IMR-90 (cell line): ENCODE results near the gene TICAM2. TPM values are rescaled to one million over a fixed set of nuclear protein-coding genes. Genes with fewer than 3 reads are reported as not detected.

ENCODE experiments used
- ATAC-seq: fragments of 200-7000 bp; cut with Tn5 transposase; 2 replicates; pipeline ENCODE4 v1.9.1; 2020; ENCODE audit warnings: low read depth, mild to moderate bottlenecking, moderate library complexity
- BruUV-seq: library from RNA; stranded (reverse); fragments of 400-500 nt; replicated peaks from 2 replicates; lab custom pipeline; 2021; lab: Mats Ljungman, UMichigan
- CTCF ChIA-PET: fragments of 300-600 bp; formaldehyde crosslinking; extraction: SDS; loops from one replicate; lab custom pipeline; 2021; ENCODE audit warnings: antibody characterized with exemption; lab: Yijun Ruan, JAX
- POLR2A ChIA-PET: fragments of 300-600 bp; sonication (Branson Sonifier 250); formaldehyde crosslinking; loops from one replicate; lab custom pipeline; 2022; ENCODE audit warnings: antibody characterized with exemption; ENCODE audit not compliant: unreplicated experiment; lab: Charles Lee
- DNase-seq: peaks from one replicate; pipeline ENCODE4 v3.0.0; 2013
- H2AFZ ChIP-seq: replicated peaks from 2 replicates; pipeline ENCODE3; 2013; ENCODE audit warnings: low read length, mild to moderate bottlenecking; ENCODE audit not compliant: poor library complexity
- H2AK5ac ChIP-seq: 2 replicates; pipeline ENCODE4 v1.6.1; 2013; ENCODE audit warnings: low read depth, low read length, inconsistent platforms
- H2AK9ac ChIP-seq: replicated peaks from 2 replicates; pipeline ENCODE3; 2013; ENCODE audit warnings: mild to moderate bottlenecking, low read depth, low read length, moderate library complexity; ENCODE audit not compliant: poor library complexity
- H2BK120ac ChIP-seq: 2 replicates; pipeline ENCODE4 v1.6.1; 2013; ENCODE audit warnings: low read depth, low read length, inconsistent platforms
- H2BK15ac ChIP-seq: 3 replicates; pipeline ENCODE4 v1.6.1; 2013; ENCODE audit warnings: low read depth, low read length, inconsistent platforms
- H2BK20ac ChIP-seq: 2 replicates; pipeline ENCODE4 v1.6.1; 2013; ENCODE audit warnings: low read depth, mild to moderate bottlenecking, inconsistent platforms, low read length, moderate library complexity
- H2BK5ac ChIP-seq: 2 replicates; pipeline ENCODE4 v1.6.1; 2013; ENCODE audit warnings: mild to moderate bottlenecking, low read depth, low read length, inconsistent platforms; ENCODE audit not compliant: poor library complexity, severe bottlenecking
- H3K14ac ChIP-seq: replicated peaks from 2 replicates; pipeline ENCODE4 v1.6.1; 2013; ENCODE audit warnings: low read depth, low read length, inconsistent platforms
- H3K18ac ChIP-seq: 2 replicates; pipeline ENCODE4 v1.6.1; 2013; ENCODE audit warnings: low read depth, low read length, control low read depth
- H3K23ac ChIP-seq: 2 replicates; pipeline ENCODE4 v1.6.1; 2013; ENCODE audit warnings: low read depth, low read length, inconsistent platforms
- H3K27ac ChIP-seq: 2 replicates; pipeline ENCODE4 v1.5.1; 2013; ENCODE audit warnings: mild to moderate bottlenecking, control low read depth, low read length; ENCODE audit not compliant: insufficient read depth
- H3K27me3 ChIP-seq: 2 replicates; pipeline ENCODE4 v1.6.1; 2013; ENCODE audit warnings: low read length; ENCODE audit not compliant: control insufficient read depth, insufficient read depth
- H3K36me3 ChIP-seq: 2 replicates; pipeline ENCODE4 v1.6.1; 2013; ENCODE audit warnings: low read length, mixed read lengths; ENCODE audit not compliant: control insufficient read depth, insufficient read depth
- H3K4ac ChIP-seq: 2 replicates; pipeline ENCODE4 v1.6.1; 2013; ENCODE audit warnings: low read depth, low read length, inconsistent platforms
- H3K4me1 ChIP-seq: 2 replicates; pipeline ENCODE4 v1.6.1; 2013; ENCODE audit warnings: low read length, mixed read lengths; ENCODE audit not compliant: control insufficient read depth, insufficient read depth
- H3K4me2 ChIP-seq: 2 replicates; pipeline ENCODE4 v1.6.1; 2013; ENCODE audit warnings: low read depth, mild to moderate bottlenecking, control low read depth, low read length, moderate library complexity
- H3K4me3 ChIP-seq: 2 replicates; pipeline ENCODE4 v1.5.1; 2013; ENCODE audit warnings: low read depth, mild to moderate bottlenecking, control low read depth, low read length, moderate library complexity; ENCODE audit not compliant: insufficient read depth
- H3K56ac ChIP-seq: 2 replicates; pipeline ENCODE4 v1.6.1; 2013; ENCODE audit warnings: low read length, inconsistent platforms; ENCODE audit not compliant: insufficient read depth; ENCODE audit errors: extremely low read depth
- H3K79me1 ChIP-seq, 2 experiments: 2 replicates each; pipeline ENCODE4 v1.6.1; 2013; ENCODE audit warnings: low read length in 2 of 2, inconsistent platforms in 1 of 2, low read depth in 1 of 2
- H3K9ac ChIP-seq: 2 replicates; pipeline ENCODE4 v1.6.1; 2013; ENCODE audit warnings: low read depth, low read length, control low read depth
- H3K9me1 ChIP-seq: 2 replicates; pipeline ENCODE4 v1.6.1; 2013; ENCODE audit warnings: low read length, inconsistent platforms; ENCODE audit not compliant: insufficient read depth
- H3K9me3 ChIP-seq: 2 replicates; pipeline ENCODE4 v1.6.1; 2013; ENCODE audit warnings: low read length; ENCODE audit not compliant: control insufficient read depth, insufficient read depth
- H4K20me1 ChIP-seq: 2 replicates; pipeline ENCODE4 v1.6.1; 2013; ENCODE audit warnings: low read length, inconsistent platforms; ENCODE audit not compliant: insufficient read depth
- H4K5ac ChIP-seq: 2 replicates; pipeline ENCODE4 v1.6.1; 2013; ENCODE audit warnings: mild to moderate bottlenecking, low read depth, low read length, control low read depth
- H4K8ac ChIP-seq, 2 experiments: 2 replicates each; pipeline ENCODE4 v1.6.1; 2013; ENCODE audit warnings: low read depth in 2 of 2, low read length in 2 of 2, control low read depth in 1 of 2, inconsistent platforms in 1 of 2
- H4K91ac ChIP-seq: 2 replicates; pipeline ENCODE4 v1.6.1; 2013; ENCODE audit warnings: low read depth, low read length, inconsistent platforms; ENCODE audit not compliant: insufficient read depth
- BHLHE40 ChIP-seq: fragments of 150-350 bp; IDR thresholded peaks from 2 replicates; pipeline ENCODE4 v1.6.1; 2016; ENCODE audit warnings: mild to moderate bottlenecking, low read depth, low read length
- CEBPB ChIP-seq: IDR thresholded peaks from 2 replicates; pipeline ENCODE4 v1.6.1; 2012; ENCODE audit warnings: low read depth, low read length, improper control_type of control experiment
- CHD1 ChIP-seq: IDR thresholded peaks from 2 replicates; pipeline ENCODE4 v1.6.1; 2012; ENCODE audit warnings: low read depth, low read length, improper control_type of control experiment
- ELK1 ChIP-seq: fragments of 150-350 bp; IDR thresholded peaks from 2 replicates; pipeline ENCODE4 v1.6.1; 2016; ENCODE audit warnings: low read depth, mild to moderate bottlenecking, low read length, moderate library complexity, borderline replicate concordance
- FOS ChIP-seq: fragments of 150-350 bp; IDR thresholded peaks from 2 replicates; pipeline ENCODE4 v1.6.1; 2016; ENCODE audit warnings: low read depth, low read length
- MAZ ChIP-seq: IDR thresholded peaks from 2 replicates; pipeline ENCODE4 v1.6.1; 2012; ENCODE audit warnings: low read depth, mild to moderate bottlenecking, low read length, improper control_type of control experiment, moderate library complexity, borderline replicate concordance
- MXI1 ChIP-seq: IDR thresholded peaks from 2 replicates; pipeline ENCODE4 v1.6.1; 2012; ENCODE audit warnings: low read depth, mild to moderate bottlenecking, low read length, moderate library complexity, borderline replicate concordance
- NFE2L2 ChIP-seq: fragments of 150-350 bp; IDR thresholded peaks from 2 replicates; pipeline ENCODE4 v1.6.1; 2016; ENCODE audit warnings: low read depth, mild to moderate bottlenecking, low read length
- RCOR1 ChIP-seq: IDR thresholded peaks from 2 replicates; pipeline ENCODE4 v1.6.1; 2012; ENCODE audit warnings: mild to moderate bottlenecking, low read length, improper control_type of control experiment; ENCODE audit not compliant: insufficient replicate concordance
- RFX5 ChIP-seq: IDR thresholded peaks from 2 replicates; pipeline ENCODE4 v1.8.0; 2012; ENCODE audit warnings: low read depth, mild to moderate bottlenecking, low read length, moderate library complexity
- SMC3 ChIP-seq: fragments of 150-350 bp; IDR thresholded peaks from 2 replicates; pipeline ENCODE4 v1.6.1; 2016; ENCODE audit warnings: low read depth, mild to moderate bottlenecking, antibody characterized with exemption, low read length, moderate library complexity
- USF2 ChIP-seq: fragments of 150-350 bp; IDR thresholded peaks from 2 replicates; pipeline ENCODE4 v1.6.1; 2017; ENCODE audit warnings: mild to moderate bottlenecking, antibody characterized with exemption, low read length, low read depth
- WGBS, 2 experiments: methylation state at CpG; one replicate each; pipeline versions ENCODE4 v1.1.5 to v1.1.7; 2013; ENCODE audit warnings: missing lambda C conversion rate in 2 of 2; ENCODE audit not compliant: insufficient read length in 1 of 2; ENCODE audit errors: extremely low coverage in 2 of 2; 5-methylcytosine and 5-hydroxymethylcytosine counted together
- dilution Hi-C: fragments of 300-500 bp; cut with HindIII; formaldehyde crosslinking; loops from one replicate; pipeline ENCODE4 v1.14.3; 2018; ENCODE audit warnings: low sequenced_read_pairs; ENCODE audit not compliant: unreplicated experiment
- in situ Hi-C: fragments of 300-500 bp; cut with MboI; formaldehyde crosslinking; loops from 3 replicates; pipeline ENCODE4 v1.14.3; 2019; ENCODE audit warnings: low sequenced_read_pairs, inconsistent platforms, mixed read lengths
- intact Hi-C: fragments of 100-400 bp; cut with micrococcal nuclease; formaldehyde crosslinking; loops from 2 replicates; pipeline ENCODE4 v1.10.0; 2022
- polyA plus RNA-seq, 3 experiments: library from polyadenylated mRNA; depleted of rRNA; stranded (reverse); fragments of >200 nt; gene quantifications; 2 replicates each; pipeline ENCODE4 v1.2.3, GENCODE V29; 2012; ENCODE audit warnings: low replicate concordance in 1 of 3
- total RNA-seq: library from RNA; depleted of rRNA; stranded (reverse); fragments of >200 nt; gene quantifications from 2 replicates; pipeline ENCODE4 v1.2.3, GENCODE V29; 2012

Gene TICAM2
- total and polyA plus RNA-seq, 2 of the 4 experiments (the other 2 are of a cell fraction) = 2.9 to 4.3 TPM

DNA sequence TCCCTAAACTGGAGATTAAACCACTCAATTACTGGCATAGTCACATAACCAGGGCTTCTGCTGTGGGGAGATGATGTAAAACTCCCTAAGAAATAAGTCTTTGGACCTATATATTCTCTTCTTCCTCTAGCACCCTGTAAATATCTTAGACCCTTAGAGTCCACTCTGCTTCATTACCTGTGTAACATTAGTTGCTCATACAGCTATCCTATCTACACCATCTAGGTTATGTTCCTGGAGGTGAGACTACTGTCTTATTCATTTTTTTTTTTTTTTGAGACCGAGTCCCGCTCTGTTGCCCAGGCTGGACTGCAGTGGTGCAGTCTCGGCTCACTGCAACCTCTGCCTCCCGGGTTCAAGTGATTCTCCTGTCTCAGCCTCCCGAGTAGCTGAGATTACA is 9.6 kb upstream of the TICAM2 start:
- Histone ChIP-seq H3K27me3 (no peaks in the 10 kb centered on the region), H4K5ac (no peak overlapping the region), H2BK5ac (no peak overlapping the region), H3K4me1 (no peaks in the 10 kb centered on the region), H3K4ac (no peak overlapping the region), H3K18ac (no peak overlapping the region), H3K27ac (no peak overlapping the region), H3K9me3 (no peaks in the 10 kb centered on the region), H3K14ac (no peak overlapping the region), H3K4me2 (no peak overlapping the region), H3K79me1 (peaks cover 16 to 18% of the 10 kb centered on the region in 2 experiments), H2AFZ (no peak overlapping the region), H2AK5ac (no peak overlapping the region), H2AK9ac (no peak overlapping the region), H3K9ac (no peak overlapping the region), H3K56ac (no peak overlapping the region), H3K23ac (no peak overlapping the region), H3K9me1 (no peaks in the 10 kb centered on the region; the same call in 1 of the 2 replicates), H2BK120ac (no peak overlapping the region), H4K8ac (no peak overlapping the region), H2BK20ac (no peak overlapping the region), H4K91ac (no peak overlapping the region), H3K4me3 (no peak overlapping the region), H4K20me1 (no peaks in the 10 kb centered on the region; the same call in 1 of the 2 replicates), H2BK15ac (no peak overlapping the region), H3K36me3 (peaks cover 10% of the 10 kb centered on the region)
- ChIA-PET POLR2A (no interaction called here), CTCF (no interaction called here)
- intact Hi-C loops = no loop called here
- TF ChIP-seq MXI1 (no peak), ELK1 (no peak), USF2 (no peak), BHLHE40 (no peak), MAZ (no peak), CEBPB (no peak), RFX5 (no peak), NFE2L2 (no peak), FOS (no peak), CHD1 (no peak), RCOR1 (no peak), SMC3 (no peak)
- ATAC-seq = no peak
- no CpG with 5 or more reads among the region's 5 CpGs for WGBS, 2 experiments
- no TSS peak for BruUV-seq
- dilution Hi-C loops = no loop called here
- DNase-seq = no peak
- in situ Hi-C loops = loop anchor here (25.0 kb wide), 1 partner anchor 1375 kb away; no protein-coding TSS in a partner anchor
